NT2/D1 (cell line): Measurements from ENCODE around the gene CEP76.

Experiments used
- SUZ12 ChIP-seq: IDR thresholded peaks from 2 replicates; pipeline ENCODE4 v1.6.1; 2011; ENCODE audit not compliant: insufficient read length, insufficient read depth; ENCODE audit errors: extremely low read depth
- YY1 ChIP-seq: IDR thresholded peaks from 2 replicates; pipeline ENCODE4 v1.6.1; 2011; ENCODE audit not compliant: insufficient read length, insufficient read depth
- ZNF274 ChIP-seq: IDR thresholded peaks from 2 replicates; pipeline ENCODE4 v1.6.1; 2011; ENCODE audit warnings: mild to moderate bottlenecking, low read depth, low read length

GRCh38 chr18:12651651-12652050, 50.9 kb downstream of the CEP76 start:
- no peak for TF ChIP-seq SUZ12
- TF ChIP-seq ZNF274 = no peak
- no peak for TF ChIP-seq YY1
